LoVo (cell line): ENCODE results near the gene PRKCE.
A peak's percentile ranks its signal among the peaks of the same experiment; 100 is the strongest.

Source experiments
- DNase-seq: peaks from one replicate; pipeline ENCODE4 v3.0.0-alpha.2; 2016; ENCODE audit warnings: low spot score

Gene PRKCE

DNA sequence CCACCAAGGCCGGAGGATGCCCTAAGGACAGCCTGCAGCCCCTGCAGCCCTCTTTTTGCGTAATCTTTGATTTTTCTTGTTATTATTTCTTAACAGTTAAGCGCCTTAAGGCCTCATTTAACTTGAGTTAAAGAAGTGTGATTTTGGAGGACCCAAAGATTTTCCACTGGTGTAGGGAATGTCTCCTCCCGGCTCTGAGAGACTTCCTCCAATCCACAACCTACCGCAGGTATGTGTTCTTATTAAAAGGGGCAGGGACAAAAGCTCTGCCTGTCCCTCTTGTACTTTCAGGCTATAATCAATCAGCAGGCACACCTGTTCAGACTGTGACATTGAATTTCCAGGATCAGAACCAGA is 285.1 kb downstream of the PRKCE start:
- DNase-seq: no peak

DNA sequence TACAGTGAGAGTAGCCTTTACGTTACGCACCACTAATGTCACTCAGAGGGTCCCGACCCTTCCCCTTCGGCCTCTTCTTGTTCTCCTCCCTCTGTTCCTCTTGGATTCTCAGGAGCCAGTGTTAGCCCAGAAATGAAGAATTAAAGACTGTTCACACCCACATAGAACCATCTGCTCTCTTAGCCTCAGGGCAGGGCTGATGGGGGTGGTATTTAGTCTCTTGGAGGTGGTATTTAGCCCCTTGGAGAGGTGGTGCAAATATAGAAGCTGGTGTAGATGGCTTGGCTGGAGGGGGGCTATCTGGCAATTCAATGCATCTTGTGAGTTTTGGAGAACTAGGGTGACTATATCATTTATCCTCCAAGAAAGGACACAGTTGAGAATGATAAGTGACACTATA is 286.5 kb downstream of the PRKCE start:
- no peak for DNase-seq

DNA sequence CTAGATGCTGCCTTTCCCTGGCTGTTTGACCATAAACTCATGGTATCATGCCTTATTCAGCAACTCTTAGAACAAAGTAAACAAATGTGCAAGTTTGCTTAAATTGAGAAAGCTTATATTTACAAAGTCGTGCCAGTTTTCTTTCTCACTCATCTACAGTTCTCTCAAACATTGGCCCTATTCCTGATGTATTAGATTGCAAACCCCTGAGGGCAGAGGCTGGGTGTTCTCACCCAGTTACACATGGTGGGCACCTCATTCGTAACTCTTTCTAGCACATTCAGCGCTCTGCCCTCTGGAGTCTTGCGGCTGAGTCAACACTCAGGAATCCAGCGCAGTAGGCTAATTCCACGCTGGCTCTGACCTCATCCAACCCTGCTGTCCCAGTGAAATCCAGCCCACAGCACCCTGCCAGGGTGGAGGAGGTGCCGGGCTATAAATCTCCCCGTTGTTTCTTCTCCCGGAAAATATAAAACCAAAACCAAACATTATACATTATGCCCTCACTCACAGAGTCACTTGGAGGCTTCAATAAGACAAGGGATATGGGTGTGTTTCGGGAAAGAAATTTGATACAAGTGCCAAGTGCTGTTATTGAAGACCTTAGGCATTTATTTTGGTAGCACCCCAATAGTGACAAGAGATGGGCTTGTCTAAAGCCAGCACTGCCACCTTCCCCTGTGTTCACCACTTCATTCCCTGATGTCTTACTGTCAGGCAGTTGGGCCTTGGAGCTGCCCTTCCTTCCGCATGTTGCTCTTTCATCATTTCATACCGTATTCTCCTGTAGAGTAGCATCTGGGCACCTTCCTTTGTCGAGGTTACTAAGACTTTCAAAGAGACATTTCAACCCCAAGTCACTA is 287.4 kb downstream of the PRKCE start:
- DNase-seq: peak; percentile 93

DNA sequence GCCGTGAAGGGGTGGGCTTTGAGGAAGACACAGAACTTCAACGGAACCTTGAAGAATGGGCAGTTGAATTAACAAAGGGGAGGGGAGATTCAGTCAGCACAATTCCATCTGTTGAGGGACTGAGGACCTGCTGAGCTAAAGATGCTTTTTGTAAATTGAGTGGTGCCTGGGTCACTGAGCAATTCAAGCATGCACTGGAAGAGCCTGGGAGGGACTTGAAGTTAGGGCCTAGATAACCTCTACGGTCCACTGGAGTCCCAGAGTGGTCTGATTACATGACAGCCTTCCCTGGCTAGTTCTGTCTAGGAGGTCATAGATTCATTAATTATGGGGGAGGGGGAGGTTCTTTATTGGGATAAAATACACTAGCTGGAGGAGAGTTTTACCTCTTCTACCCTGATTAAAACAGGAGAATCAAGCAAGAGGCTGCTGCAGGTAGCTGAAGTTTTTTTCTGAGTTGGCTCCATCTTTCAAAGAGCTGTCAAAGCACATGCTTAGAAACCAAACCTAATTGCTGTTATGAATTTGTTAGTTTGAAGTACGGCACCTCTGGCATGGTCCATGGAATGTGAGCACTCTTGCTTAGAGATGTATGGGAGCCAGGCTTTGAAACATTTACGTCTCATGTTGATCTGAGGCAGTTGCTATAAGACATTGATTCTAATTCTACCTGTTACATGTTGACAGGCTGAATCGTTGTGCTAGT is 290.2 kb downstream of the PRKCE start:
- no peak for DNase-seq

DNA sequence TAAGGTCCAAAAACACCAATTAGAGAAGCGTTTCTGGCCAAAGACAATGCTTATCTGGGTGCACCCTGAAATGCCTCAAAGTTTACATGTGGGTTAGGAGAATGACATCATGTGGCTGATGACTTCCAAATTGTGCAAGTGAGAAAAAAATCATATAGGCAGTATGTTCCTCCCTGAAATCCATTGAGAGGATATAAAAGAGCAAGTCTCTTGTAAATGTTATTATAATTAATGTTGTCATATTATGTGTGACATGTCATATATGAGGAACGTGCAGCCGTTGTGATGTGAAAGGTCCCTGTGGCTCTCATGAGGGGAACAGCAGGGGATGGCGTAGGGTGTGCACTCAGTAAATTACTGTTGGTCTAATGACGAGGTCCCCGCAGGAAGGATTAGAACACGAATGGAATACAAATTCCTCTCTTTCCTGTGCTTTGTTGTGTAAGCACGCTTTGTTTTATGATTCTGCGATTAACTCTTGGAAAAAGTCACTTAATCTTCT is 290.8 kb downstream of the PRKCE start:
- no peak for DNase-seq

DNA sequence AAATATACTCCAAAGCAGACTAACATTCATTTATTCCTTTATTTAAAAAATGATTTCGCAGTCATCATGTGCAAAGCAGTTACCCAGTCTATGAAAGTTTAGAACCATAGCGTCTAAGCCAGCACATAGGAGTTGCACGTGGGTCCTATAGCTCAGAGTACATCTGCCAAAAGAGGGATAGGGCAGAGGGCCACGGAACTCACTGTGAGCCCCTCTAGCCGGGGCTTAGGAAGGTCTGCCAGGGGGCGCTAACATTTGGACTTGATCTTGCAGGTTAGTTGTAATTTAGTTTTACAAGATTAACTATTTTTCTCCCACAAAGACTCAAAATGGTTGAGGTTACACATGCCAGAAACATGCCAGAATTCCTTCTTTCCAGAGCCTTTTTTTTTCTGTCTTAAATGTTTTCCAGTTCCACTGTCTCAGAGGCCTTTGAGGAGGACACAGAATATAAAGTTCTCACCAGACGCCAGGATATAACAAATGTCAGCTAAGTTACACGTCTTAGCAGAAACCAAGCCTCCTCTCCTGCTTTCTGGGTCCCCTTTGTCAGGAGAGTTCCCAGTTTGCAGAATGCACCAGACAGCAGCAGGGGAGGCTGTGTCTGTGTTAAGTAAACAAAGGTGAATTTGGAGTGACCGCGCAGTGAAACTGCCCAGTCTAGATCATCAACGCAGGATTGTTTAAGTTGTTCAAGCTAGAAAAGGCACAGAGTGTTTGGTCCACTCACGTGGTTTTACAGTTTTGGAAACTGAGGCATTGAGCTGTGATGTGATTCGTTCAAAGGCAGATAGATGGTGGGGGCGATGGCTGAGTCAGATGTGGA is 292.0 kb downstream of the PRKCE start:
- no peak for DNase-seq

DNA sequence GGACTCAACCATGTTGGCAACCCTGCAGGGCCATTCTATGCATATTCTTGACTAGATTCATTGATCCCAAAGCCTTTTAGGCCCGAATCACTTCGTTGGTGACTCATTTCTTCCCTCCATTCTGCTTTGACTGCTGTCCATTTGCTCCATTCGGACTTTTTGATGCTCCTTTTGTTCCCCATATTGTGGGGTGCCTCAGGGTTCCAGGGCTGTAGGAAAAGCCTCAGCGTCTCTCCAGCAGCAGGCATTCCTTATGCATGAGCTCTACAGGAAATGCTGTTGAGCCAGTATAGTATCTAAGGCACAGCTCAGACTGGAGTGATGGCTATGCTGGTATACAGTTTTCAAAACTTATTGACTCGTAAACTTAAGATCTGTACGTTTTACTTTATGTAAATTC is 292.6 kb downstream of the PRKCE start:
- DNase-seq: no peak

DNA sequence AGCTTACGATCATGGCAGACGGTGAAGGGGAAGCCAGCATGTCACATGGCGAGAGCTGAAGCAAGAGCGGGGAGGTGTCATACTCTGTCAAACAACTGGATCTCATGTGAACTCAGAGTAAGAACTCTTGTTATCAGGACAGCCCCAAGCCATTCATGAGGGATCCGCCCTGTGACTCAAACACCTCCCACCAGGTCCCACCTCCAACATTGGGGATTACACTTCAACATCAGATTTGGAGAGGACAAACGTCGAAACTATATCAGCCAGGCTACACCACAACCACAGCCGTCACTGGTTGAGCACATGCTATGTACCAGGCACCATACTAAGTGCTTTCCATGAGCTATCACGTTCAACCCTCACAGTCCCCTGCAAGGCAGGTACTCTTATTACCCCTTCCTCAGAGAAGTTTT is 293.8 kb downstream of the PRKCE start:
- no peak for DNase-seq

DNA sequence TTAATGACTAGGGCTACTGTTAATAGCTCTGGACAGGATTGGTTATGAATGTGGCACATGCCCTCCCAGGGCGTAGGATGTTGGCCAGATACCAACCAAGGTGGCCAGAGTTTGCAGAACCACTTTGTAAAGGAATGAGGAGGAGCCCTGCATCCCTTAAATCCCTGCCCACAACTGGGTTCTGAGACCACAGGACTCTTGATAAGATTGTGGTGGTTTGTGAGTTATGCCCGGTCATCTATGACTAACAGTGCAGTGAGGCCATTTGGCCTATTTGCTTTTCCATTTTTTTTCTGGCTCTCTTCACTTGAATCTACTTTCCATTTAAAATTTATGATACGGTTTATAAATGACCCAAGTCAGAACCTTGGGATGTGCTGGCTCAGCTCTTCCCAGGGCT is 294.5 kb downstream of the PRKCE start:
- peak; percentile 76 for DNase-seq

DNA sequence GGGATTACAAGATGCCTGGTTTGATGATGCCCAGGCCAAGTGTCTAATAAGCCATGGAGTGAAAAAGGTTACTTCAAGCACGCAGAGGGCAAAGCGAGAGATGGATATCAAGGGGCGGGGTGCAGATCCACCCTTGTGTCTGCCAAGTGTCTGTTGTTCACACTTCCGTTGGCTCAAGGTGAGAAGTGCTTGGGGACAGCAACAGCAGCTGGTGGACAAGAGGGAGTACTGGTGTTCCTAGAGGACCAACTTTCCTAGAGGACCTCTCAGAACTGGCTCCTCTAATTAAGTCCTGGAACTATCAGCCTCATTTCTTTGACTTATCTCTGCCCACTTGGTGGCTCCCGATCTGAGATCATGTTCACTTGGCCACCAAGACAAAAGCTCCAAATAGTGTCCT is 299.1 kb downstream of the PRKCE start:
- no peak for DNase-seq

DNA sequence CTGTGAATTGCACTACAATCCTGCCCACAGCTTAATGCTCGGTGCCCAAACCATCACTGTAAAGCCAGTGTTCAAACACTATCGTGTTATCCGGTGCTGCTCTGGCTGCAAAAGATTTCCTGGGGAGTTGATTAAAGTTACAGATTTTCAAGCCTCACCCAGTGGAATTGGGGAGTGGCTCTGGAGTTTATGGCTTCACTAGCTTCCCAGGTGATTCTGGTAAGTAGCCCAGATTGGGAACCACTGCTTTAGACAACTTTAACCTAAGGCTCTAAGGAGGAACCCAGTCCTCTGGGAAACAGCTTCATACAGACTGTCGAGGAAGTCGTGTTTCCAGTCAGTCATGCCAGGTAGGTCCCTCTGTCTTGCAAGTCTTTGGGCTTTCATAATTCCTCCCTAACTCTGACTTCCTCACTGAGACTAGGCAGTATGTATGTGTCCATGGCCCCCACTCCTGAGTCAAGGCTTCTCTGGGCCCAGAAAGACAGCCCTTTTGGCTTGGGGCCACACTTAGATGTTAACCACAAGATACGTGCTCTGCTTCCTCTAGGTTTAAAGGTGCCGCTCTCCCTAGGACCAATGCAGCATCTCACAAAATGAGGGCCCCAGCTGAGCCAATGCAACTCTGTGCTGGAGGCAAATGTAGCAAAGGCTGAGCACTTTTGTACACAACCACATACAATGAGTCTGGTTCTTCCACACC is 299.7 kb downstream of the PRKCE start:
- DNase-seq: no peak

DNA sequence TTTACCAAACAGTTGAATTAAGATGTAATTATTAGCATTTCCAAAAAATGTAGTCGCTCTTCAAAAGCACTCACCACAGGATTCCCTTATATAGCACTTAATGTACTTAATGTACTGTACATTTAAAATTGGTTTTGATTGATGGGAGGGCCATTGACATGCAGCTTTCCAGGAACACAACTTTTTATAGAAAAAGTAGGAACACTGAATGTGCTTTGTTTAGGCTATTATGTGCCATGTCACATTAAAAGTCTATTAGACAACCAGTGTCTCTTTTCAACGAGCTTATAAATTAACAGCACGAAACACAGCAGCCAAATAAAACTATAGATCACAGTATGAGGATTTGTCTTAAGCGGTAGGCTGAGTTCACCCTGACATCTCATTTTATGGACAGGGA is 301.1 kb downstream of the PRKCE start:
- DNase-seq: no peak

DNA sequence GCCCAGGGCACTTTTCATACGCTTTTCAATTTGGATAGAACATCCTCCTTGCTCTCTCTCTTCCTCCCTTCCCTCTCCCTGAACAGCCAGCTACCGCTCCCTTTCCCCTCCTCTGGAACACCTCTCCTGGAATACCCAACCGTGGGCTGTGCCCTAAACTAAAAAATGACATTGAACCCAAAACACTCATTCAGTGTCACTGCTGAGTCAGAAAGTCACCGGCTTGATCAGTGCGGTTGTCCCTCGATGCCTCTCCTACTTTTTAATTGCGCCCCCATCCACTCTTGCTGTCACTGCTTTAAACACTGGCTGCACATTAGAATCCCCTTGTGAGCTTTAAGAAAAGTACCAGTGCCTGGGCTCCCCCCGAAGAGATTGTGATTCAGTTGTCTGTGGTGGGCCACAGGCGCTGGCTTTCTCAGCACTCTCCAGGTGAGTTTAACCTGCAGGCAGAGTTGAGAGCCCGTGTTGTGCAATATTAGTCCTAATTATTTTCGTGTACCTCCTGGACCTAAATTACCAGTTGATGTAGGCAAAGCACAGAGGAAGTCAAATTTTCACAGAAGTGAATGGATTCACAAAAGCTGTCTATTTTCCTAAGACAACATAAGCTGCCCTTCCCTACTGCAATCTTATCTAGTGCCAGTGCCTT is 302.0 kb downstream of the PRKCE start:
- DNase-seq: no peak

DNA sequence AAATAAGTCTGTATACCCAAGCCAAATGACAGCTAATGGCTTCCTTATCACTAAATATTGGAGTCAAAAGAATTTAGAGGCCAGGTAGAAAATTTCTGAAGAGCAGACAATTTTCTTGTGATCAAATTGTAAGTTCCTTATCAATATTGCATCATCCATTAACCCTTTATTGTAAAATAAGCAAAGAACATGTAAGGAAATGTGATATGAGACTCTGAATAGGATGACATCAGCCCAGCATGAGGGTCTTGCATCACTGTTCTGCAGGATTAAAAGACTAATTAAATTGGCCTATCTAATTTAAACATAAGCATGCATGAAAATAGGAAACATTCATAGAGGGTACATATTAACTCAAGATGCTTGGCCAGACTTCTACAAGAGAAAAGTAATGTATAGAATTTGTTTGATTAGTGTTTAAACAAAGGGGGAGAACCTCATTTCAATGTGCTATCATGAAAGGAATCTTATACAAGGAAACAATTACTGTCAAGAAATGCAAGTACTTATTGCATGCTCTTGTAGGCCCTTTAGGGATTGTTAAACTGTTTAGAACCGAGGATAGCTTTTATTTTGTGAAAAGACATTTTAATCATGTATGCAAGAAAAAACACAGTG is 302.9 kb downstream of the PRKCE start:
- no peak for DNase-seq

DNA sequence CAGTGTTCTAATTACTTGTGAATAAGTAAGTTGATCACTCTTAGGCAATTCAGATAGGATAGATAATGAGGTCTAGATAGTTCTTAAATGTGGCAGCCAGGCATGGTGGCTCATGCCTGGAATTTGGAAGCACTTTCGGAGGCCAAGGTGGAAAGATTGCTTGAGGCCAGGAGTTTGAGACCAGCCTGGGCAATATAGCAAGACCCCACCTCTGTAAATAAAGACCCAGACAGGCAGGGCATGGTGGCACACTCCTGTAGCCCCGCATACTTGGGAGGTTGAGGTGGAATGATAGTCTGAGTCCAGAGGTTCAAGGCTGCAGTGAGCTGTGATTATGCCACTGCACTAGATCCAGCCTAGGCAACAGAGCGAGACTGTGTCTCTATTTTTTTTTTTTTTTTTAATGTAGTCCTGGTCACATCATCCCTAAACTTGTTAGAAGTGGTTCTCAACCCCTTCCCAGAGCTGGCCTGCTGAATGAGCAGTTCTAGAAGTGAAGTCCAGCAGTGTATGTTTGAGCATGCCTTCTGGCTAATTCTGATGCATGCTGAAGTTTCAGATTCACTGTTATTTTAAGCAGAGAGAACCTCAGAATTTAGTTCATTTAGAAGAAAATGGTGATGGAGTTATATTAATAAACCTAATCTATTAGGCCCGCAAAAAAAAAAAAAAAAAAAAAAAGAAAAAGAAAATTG is 306.2 kb downstream of the PRKCE start:
- DNase-seq: no peak

DNA sequence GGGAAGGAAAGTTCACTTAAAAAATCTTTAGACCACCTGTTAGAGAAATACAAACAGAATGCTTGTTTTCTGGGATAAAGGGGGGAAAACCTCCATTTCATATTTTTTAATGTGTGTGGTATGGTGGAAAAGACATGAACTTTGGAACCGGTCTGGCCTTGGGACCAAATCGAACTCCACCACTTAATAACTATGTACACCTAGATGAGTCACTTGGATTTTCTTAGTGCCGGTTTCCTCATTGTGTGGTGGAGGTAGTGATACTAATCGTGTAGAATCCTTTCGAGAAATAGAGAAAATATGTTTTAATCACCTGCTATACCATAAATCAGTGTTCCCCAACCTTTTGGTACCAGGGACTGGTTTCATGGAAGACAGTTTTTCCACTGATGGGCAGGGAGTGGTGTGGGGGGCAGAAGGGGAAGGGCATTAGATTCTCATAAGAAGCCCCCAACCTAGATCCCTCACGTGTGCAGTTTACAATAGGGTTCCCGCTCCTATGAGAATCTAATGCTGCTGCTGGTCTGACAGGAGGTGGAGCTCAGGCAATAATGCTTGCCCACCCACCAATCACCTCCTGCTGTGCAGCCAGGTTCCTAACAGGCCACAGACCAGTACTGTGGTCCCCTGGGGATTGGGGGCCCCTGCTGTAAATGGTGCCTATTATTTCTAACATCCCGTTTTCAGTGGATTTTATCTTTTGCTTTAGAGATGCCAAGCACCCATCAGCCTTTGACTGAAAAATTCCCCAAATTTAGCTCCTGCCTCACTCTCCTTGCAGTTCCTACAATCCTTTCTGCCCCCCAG is 308.8 kb downstream of the PRKCE start:
- peak; percentile 77 for DNase-seq

DNA sequence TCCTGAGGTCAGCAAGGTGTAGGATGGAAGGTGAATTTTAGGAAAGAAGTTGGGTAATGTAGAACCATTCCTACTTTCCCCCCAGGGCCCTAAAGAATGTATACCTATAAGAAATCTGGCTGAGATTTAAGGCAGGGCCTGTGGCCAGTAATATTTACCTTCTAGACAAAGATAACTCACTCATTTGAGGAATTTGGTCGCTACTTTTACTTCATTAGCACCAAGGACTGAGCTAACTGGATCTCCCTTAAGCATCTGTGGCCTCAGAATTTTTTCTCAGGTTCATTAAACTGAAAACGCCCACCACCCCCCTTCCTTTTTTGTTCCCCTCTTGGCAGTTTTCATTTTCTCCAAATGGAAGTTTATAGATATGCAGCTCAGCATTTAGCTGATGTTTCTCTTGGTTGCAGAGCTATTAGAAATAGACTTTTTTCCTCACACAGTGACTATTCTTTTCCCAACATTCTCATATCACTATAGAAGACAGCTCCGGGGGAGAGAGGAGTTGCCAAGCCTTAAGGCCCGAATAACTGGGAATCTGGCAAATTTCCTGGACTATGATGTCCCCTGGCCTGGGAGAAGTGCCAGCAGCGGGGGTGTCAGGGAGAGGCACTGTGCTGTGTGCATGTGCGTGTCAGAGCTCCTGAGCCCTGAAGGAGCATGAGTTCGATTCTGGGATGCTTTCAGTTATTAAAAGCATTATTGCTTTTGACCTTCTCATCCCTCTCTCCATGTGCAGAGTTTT is 310.9 kb downstream of the PRKCE start:
- DNase-seq: peak; percentile 66

DNA sequence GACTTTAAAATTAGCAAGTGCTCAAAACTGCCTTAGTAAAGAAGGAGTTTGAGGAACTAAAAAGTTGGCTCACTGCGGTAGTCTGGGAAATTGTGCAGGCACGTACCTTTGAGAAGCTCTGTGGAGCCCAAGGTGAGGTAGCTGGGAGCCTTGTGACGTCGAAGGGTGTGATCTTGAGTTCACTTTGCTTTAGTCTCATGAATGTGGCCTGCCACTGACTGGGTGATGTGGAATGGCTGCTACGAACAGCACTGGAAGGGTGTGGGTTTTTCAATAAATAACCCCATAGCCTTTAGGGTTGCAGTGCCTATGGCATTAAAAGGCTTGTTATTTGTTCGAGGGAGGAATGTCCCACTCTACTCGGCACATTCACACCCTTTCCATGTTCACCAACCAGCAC is 312.3 kb downstream of the PRKCE start:
- DNase-seq: peak; percentile 73
